Suprapubic skin (tissue), 4 donors: ENCODE results near the gene KCNH1.

Experiments
- CTCF ChIP-seq, 2 donors: fragments of 200-600 bp in 1 of 2; fragments of 450-650 bp in 1 of 2; sonication (generic) in 1 of 2; IDR thresholded peaks; one replicate each; pipeline ENCODE4 v1.5.1; 2016 to 2019; ENCODE audit warnings: antibody characterized with exemption in 2 of 2, mild to moderate bottlenecking in 1 of 2, moderate library complexity in 1 of 2
- EP300 ChIP-seq: sonication (generic); formaldehyde crosslinking; IDR thresholded peaks from one replicate; pipeline ENCODE4 v1.6.1; 2017; ENCODE audit warnings: antibody characterized with exemption
- POLR2A ChIP-seq, 2 donors: fragments of 450-650 bp; IDR thresholded peaks; one replicate each; pipeline ENCODE4 v1.6.1; 2017; ENCODE audit warnings: antibody characterized with exemption in 2 of 2, mild to moderate bottlenecking in 2 of 2, moderate library complexity in 2 of 2
- POLR2AphosphoS5 ChIP-seq, 3 donors: sonication (generic); formaldehyde crosslinking; IDR thresholded peaks; one replicate each; pipeline ENCODE4 v1.6.1; 2017; ENCODE audit warnings: antibody characterized with exemption in 3 of 3

GRCh38 chr1:210627755-210628154, 506.2 kb downstream of the KCNH1 start:
- no peak for TF ChIP-seq CTCF (IDR thresholded peaks at IDR 0.05)
- TF ChIP-seq POLR2A (IDR thresholded peaks at IDR 0.05) = no peak
- TF ChIP-seq POLR2AphosphoS5 (IDR thresholded peaks at IDR 0.05) = no peak
- no peak for TF ChIP-seq EP300
